WI38 (cell line): Measurements from ENCODE around the gene DIAPH2.

Source experiments
- H3K4me3 ChIP-seq: 2 replicates; pipeline ENCODE4 v1.5.1; 2011; ENCODE audit warnings: low read depth, mild to moderate bottlenecking, control low read depth, low read length
- CTCF ChIP-seq: IDR thresholded peaks from 2 replicates; pipeline ENCODE4 v1.5.1; 2012; ENCODE audit warnings: low read depth, mild to moderate bottlenecking, control low read depth, low read length

The DIAPH2 gene

GRCh38 chrX:96770315-96770714 lies 85.7 kb downstream of the DIAPH2 start:
- no peak overlapping the region for H3K4me3 ChIP-seq
- TF ChIP-seq CTCF, result peak; percentile 9; the same call in 1 of the 2 replicates

- no peak for TF ChIP-seq CTCF
- no peak overlapping the region for H3K4me3 ChIP-seq
Observed at GRCh38 chrX:96771486-96771885, 86.8 kb downstream of the DIAPH2 start.

- no peak overlapping the region for H3K4me3 ChIP-seq
- no peak for TF ChIP-seq CTCF
Observed at GRCh38 chrX:96774116-96774515, 89.5 kb downstream of the DIAPH2 start.

- TF ChIP-seq CTCF, result no peak
- no peak overlapping the region for H3K4me3 ChIP-seq
Observed at GRCh38 chrX:96776966-96777365, 92.3 kb downstream of the DIAPH2 start.

GRCh38 chrX:96791559-96791958 lies 106.9 kb downstream of the DIAPH2 start:
- H3K4me3 ChIP-seq, result no peak overlapping the region
- TF ChIP-seq CTCF, result no peak

- no peak overlapping the region for H3K4me3 ChIP-seq
- TF ChIP-seq CTCF, result no peak
Observed at GRCh38 chrX:96792047-96792446, 107.4 kb downstream of the DIAPH2 start.

- H3K4me3 ChIP-seq, result no peak overlapping the region
- no peak for TF ChIP-seq CTCF
Observed at GRCh38 chrX:96798982-96799381, 114.3 kb downstream of the DIAPH2 start.
